GM21515 (cell line): ENCODE measurements around the gene LGALS7.
"Not testable (repeated sequence)": the region's sequence is repeated elsewhere in the genome, so short reads cannot be mapped to it uniquely, and the experiment has no call there.

Experiments
- ATAC-seq: cut with Tn5 transposase; IDR thresholded peaks from one replicate; pipeline ENCODE4 v1.9.1; 2021; ENCODE audit not compliant: unreplicated experiment

Gene LGALS7

GRCh38 chr19:38800577-38801347 lies 27.4 kb upstream of the LGALS7 start:
- ATAC-seq, result no peak

GRCh38 chr19:38799104-38799503 lies 25.8 kb upstream of the LGALS7 start:
- no peak for ATAC-seq

- not testable (repeated sequence) for ATAC-seq
Observed at GRCh38 chr19:38797781-38798180, 24.5 kb upstream of the LGALS7 start.

- ATAC-seq, result no peak
Observed at GRCh38 chr19:38796154-38796553, 22.8 kb upstream of the LGALS7 start.

- ATAC-seq, result no peak
Observed at GRCh38 chr19:38795549-38795948, 22.2 kb upstream of the LGALS7 start.

GRCh38 chr19:38793671-38794070 lies 20.4 kb upstream of the LGALS7 start:
- no peak for ATAC-seq

- no peak for ATAC-seq
Observed at GRCh38 chr19:38793177-38793576, 19.9 kb upstream of the LGALS7 start.

GRCh38 chr19:38792250-38793111 lies 19.2 kb upstream of the LGALS7 start:
- ATAC-seq, result no peak

GRCh38 chr19:38791451-38792064 lies 18.2 kb upstream of the LGALS7 start:
- peak; percentile 57 for ATAC-seq

- not testable (repeated sequence) for ATAC-seq
Observed at GRCh38 chr19:38790507-38791403, 17.4 kb upstream of the LGALS7 start.

GRCh38 chr19:38788478-38789243 lies 15.3 kb upstream of the LGALS7 start, which contains the start of gene LGALS7B:
TSS of gene LGALS7B (plus strand) at chr19:38789200. CDS start at chr19:38789227, 27 bp downstream.
- no peak for ATAC-seq

- no peak for ATAC-seq
Observed at GRCh38 chr19:38786572-38787265, 13.4 kb upstream of the LGALS7 start.

- not testable (repeated sequence) for ATAC-seq
Observed at GRCh38 chr19:38786061-38786460, 12.7 kb upstream of the LGALS7 start.

GRCh38 chr19:38785187-38785699 lies 11.9 kb upstream of the LGALS7 start:
- no peak for ATAC-seq

GRCh38 chr19:38784224-38784623 lies 10.9 kb upstream of the LGALS7 start:
- no peak for ATAC-seq

- not testable (repeated sequence) for ATAC-seq
Observed at GRCh38 chr19:38782212-38782611, 8.9 kb upstream of the LGALS7 start.

- no peak for ATAC-seq
Observed at GRCh38 chr19:38781058-38781457, 7.7 kb upstream of the LGALS7 start.

- no peak for ATAC-seq
Observed at GRCh38 chr19:38780443-38780842, 7.1 kb upstream of the LGALS7 start.

- ATAC-seq, result no peak
Observed at GRCh38 chr19:38778733-38779132, 5.4 kb upstream of the LGALS7 start.
